ENCODE data around the gene MAST3.

The MAST3 gene

DNA sequence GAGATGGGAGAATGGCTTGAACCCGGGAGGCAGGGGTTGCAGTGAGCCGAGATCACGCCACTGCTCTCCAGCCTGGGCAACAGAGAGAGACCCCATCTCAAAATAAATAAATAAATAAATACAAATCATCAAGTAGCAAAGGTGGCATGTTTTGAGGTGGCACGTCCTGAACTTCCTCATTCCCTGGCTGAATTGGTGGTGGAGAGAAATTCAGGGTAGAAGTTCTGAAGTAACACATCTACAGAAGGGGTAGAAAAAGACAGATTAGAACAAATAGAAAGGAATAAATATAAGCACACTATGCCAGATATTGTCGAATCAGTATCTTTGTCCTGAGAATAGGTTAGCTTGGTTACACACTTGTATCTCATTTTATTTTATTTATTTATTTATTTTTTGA, 82.4 kb downstream of the MAST3 start:
- DNase-seq (ENCODE audit: low read depth in 2 of 2) = no peak

DNA sequence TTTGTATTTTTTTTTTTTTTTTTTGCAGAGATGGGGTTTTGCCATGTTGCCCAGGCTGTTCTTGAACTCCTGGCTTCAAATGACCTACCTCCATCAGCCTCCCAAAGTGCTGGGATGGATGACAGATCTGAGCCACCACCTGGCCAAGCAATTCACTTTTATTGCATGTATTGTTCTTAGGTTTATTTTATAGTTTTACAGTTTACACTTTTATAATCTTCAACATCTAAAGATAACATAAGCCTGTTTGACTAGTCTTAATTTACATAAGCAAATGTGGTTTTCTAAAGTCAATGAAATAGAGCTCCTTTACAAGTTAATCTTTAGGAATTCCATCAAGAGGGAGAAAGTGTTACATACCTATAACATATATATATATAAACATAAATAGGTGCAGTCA, 86.0 kb downstream of the MAST3 start:
- DNase-seq (ENCODE audit: low read depth in 2 of 2) = no peak

DNA sequence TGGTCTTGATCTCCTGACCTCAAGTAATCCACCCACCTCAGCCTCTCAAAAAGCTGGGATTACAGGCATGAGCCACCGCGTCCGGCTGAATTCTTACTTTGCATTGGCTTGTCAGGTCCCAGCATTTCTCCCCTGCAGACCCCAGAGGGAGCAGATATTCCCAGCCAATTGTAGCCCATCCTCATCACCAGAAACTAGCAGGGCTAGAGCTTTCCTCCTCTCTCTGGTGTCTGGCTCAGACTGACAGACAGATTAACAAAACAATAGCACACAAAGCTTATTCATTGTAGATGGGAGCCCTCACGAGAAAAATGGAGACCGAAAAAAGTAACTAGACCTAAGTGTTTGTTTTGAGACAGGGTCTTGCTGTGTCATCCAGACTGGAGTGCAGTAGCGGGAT, 88.0 kb downstream of the MAST3 start:
- no peak for DNase-seq (ENCODE audit: low read depth in 2 of 2)

- no peak for DNase-seq (ENCODE audit: low read depth in 2 of 2)
These were observed 92.7 kb downstream of the MAST3 start for GRCh38 chr19:18190278-18190677.

GRCh38 chr19:18191640-18192062, 94.1 kb downstream of the MAST3 start:
- no peak for DNase-seq (ENCODE audit: low read depth in 2 of 2)

GRCh38 chr19:18192673-18193387, 95.3 kb downstream of the MAST3 start, which contains the start of gene MPV17L2:
MPV17L2 (plus strand) TSS chr19:18193218; CDS start chr19:18193282, 64 bp downstream.
- DNase-seq (ENCODE audit: low read depth in 2 of 2) = peak; percentile 94 to 95

- no peak for DNase-seq (ENCODE audit: low read depth in 2 of 2)
These were observed 96.0 kb downstream of the MAST3 start for GRCh38 chr19:18193388-18194180.

GRCh38 chr19:18194181-18194530, 96.6 kb downstream of the MAST3 start:
- DNase-seq (ENCODE audit: low read depth in 2 of 2) = no peak

DNA sequence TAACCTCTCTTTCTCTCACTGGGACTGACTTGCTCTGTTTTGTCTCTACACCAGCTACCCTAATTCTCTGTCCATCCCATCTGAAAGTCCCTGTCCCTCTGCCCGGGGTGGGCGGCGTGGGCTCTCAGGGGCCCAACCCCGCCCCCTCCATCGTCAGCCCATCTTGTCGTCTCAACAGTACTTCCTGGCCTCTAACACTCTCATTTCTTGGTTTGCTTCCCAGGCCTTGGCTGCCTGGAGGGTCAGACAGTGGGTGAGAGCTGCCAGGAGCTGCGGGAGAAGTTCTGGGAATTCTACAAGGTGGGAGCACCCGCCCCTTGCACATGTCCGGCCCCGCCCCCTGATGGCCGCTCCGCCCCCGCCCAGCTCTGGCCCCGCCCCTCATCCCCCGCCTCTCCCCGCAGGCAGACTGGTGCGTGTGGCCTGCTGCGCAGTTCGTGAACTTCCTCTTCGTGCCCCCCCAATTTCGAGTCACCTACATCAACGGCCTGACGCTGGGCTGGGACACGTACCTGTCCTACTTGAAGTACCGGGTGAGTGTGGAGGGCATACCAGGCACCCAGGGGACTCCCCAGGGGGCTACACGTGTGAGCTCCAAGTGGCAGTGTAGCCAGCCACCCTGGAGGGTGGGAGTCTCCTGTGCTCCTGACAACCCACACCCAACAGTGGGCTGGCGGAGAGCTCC, 97.1 kb downstream of the MAST3 start:
- DNase-seq (ENCODE audit: low read depth in 2 of 2) = no peak

- no peak for DNase-seq (ENCODE audit: low read depth in 2 of 2)
These were observed 98.9 kb downstream of the MAST3 start for GRCh38 chr19:18196511-18196845.

DNA sequence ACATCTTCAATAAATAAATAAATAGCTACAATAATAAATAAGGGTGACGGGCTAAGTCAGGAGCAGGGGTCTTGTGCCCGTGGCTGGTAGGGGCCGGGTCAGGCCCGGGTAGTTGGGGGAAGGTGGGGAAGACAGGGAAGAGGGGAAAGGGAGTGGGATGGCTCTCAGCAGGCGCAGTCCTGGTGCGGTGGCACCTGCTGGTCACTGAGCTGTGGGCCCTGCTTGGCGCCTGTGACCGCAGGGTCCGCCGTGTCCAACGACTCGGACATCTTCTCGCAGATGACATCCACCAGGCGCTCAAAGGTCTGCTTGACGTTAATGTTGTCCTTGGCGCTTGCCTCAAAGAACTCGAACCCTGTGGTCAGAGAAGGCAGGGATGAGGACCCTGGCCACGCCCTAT, 99.7 kb downstream of the MAST3 start:
- DNase-seq (ENCODE audit: low read depth in 2 of 2) = no peak

GRCh38 chr19:18197941-18198340, 100.4 kb downstream of the MAST3 start:
- no peak for DNase-seq (ENCODE audit: low read depth in 2 of 2)

- no peak for DNase-seq (ENCODE audit: low read depth in 2 of 2)
These were observed 100.8 kb downstream of the MAST3 start for GRCh38 chr19:18198374-18198773.
